Neural progenitor cell (in vitro differentiated cells): Measurements from ENCODE around the gene AFG1L.

Experiments used
- CTCF ChIP-seq: fragments of 200-600 bp; sonication (generic); IDR thresholded peaks from 2 replicates; pipeline ENCODE4 v1.5.1; 2017; ENCODE audit warnings: antibody characterized with exemption, mild to moderate bottlenecking
- EZH2 ChIP-seq: fragments of 200-600 bp; sonication (generic); IDR thresholded peaks from 2 replicates; pipeline ENCODE4 v1.6.1; 2017; ENCODE audit warnings: antibody characterized with exemption, mild to moderate bottlenecking, moderate library complexity

GRCh38 chr6:108368431-108369030 lies 73.7 kb downstream of the AFG1L start:
- TF ChIP-seq CTCF (no peak), EZH2 (no peak)
